Subcutaneous adipose tissue (tissue), 4 donors: ENCODE measurements around the gene PACRG. TPM values are rescaled to one million over a fixed set of nuclear protein-coding genes. Genes with fewer than 3 reads are reported as not detected.

ENCODE experiments used
- CTCF ChIP-seq: fragments of 450-650 bp; IDR thresholded peaks from one replicate; pipeline ENCODE4 v1.5.1; 2016; ENCODE audit warnings: low read depth, mild to moderate bottlenecking, control low read depth, antibody characterized with exemption, moderate library complexity
- total RNA-seq, 4 donors: library from RNA; depleted of rRNA; stranded (reverse); fragments of >200 nt; gene quantifications; one replicate each; pipeline ENCODE4 v1.1.0, GENCODE V29; 2016

The PACRG gene
- total RNA-seq, 4 donors from 2014 or later, result 0.34 TPM; not detected in 3

GRCh38 chr6:162857326-162857725 is 129.6 kb downstream of the PACRG start:
- no peak for TF ChIP-seq CTCF

DNA sequence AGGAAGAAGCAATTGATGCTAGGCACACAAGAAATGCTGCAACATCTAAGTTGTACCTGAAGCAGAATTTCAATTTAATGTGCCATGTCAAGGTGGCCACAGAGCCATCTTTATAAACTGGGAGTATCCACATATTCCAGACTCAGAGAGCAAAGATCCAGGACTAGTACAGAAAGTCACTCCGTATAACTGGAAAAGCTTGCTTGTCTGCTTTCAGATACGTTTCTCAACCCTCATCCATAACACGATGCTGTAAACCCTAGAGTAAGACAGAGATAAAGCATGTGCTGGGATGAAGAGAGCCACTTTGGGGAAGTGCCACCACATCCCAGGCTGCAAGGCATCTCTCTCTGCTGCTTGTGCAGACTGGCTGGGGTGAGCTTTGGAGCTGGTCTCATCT is 134.7 kb downstream of the PACRG start:
- no peak for TF ChIP-seq CTCF

DNA sequence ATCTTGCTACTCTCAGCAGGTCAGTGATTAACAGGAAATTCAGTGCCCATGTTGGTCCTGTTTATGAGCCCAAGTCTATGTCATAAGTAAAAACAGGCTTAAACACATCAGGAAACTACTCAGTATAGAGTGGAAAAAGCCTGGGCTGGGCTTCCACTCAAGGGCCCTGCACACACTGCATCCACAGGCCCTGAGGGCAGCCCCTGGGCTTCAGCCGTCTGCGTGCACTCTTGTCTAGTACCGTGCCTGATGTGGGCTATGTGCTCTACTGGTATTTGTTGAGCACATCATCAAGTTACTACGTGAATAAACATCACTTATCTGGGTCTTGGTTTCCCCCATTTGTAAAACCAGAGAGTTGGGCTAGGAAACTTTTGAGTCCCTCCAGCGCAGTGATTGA is 135.2 kb downstream of the PACRG start:
- no peak for TF ChIP-seq CTCF

- no peak for TF ChIP-seq CTCF
Observed at GRCh38 chr6:162863821-162864220, 136.0 kb downstream of the PACRG start.

- TF ChIP-seq CTCF, result no peak
Observed at GRCh38 chr6:162864911-162865310, 137.1 kb downstream of the PACRG start.

- no peak for TF ChIP-seq CTCF
Observed at GRCh38 chr6:162866656-162867055, 138.9 kb downstream of the PACRG start.

DNA sequence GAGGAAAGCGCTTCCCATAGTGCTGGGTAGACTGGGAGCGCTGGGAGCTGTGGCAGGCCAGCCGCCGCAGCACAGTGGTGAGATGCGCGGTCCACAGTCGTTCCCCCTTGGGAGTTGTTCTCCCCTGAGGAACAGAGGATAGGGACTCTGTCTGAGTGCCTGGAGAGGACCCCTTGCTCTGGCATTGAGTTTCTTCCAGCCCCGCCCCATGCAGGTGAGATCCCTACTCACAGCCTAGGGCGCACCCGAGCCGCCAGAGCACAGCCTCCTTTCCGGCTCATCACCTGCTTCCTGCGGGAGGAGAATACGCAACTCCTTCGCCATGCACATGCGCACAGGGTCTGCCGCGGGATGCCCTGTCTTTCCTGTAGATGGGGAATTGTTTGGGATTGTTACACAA is 140.6 kb downstream of the PACRG start:
- no peak for TF ChIP-seq CTCF
